GM18861 (cell line): ENCODE measurements around the gene MAPK12.
"Not testable (repeated sequence)": the region's sequence is repeated elsewhere in the genome, so short reads cannot be mapped to it uniquely, and the experiment has no call there.

Experiments
- ATAC-seq: cut with Tn5 transposase; IDR thresholded peaks from one replicate; pipeline ENCODE4 v1.9.1; 2021; ENCODE audit not compliant: unreplicated experiment

Gene MAPK12

DNA sequence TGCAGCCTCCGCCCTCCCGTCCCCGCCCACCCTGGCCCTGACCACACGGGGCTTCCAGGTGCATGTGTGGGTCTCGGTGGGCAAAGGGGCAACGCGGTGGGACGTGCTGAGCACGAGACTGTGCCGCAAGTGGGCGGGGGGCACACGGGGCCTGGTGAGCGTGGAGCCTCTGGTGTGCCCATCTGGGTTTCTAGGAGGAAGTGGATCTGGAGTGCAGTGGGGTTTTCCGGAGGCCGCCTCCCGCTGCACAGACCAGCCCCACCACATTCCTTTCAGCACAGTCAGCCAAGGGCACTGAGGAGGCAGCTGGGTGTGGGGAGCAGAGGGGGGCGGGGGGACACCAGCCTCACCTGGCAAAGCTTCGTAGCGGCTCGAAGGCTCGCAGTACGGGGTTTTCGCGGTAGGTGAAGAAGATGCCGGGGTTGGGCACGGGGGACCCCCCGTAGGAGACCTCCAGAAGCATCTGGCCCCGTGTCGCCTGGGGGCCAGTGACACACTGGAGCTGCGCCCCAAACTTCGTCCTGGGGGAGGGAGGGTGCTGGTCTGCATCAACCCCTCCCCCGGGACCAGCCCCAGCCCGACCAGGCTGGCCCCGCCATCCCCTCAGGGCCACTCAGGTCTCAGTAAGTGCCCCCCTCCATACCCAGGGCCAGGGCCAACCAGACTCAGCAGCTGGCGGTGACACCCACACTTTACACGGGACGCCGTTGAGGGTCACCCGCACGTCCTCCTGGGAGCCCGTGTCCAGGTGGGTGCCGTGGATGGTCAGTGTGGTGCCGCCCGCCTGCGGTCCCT is 21.1 kb upstream of the MAPK12 start:
- no peak for ATAC-seq

DNA sequence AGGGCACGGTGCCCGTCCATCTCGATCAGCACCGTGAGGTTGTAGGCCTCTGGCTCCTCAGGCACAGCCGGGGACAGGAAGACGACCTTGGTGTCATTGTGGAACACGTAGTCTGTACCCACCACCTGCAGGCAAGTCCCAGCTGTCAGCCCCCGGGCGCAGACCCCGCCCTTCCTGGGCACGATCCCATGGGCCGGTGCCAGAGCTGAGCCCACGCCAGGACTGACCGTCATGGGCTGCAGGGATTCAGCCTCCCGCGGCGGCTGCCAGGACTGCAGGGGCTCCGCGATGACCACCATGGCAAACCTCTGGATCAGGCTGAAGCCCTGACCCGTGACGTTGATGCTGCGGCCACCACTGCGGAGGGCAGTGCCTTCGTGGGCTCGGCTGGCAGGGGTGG is 20.5 kb upstream of the MAPK12 start:
- ATAC-seq = no peak

DNA sequence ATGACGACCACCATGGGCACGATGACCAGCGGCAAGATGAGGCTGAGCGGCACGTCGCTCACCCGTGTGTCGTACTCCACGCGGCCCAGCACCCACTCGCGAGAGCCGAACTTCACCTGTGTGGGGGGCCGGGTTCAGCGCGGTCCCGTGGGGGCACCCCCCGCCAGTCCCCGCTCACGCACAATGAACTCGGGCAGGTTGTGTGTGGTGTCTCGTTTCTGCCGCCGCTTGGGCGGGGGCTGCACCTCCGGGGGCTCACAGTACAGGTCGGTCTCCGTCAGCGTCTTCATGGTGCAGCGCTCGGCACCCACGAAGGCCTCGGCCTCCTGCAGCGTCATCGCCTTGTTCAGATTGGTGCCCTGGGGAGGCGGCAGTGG is 19.9 kb upstream of the MAPK12 start:
- no peak for ATAC-seq

DNA sequence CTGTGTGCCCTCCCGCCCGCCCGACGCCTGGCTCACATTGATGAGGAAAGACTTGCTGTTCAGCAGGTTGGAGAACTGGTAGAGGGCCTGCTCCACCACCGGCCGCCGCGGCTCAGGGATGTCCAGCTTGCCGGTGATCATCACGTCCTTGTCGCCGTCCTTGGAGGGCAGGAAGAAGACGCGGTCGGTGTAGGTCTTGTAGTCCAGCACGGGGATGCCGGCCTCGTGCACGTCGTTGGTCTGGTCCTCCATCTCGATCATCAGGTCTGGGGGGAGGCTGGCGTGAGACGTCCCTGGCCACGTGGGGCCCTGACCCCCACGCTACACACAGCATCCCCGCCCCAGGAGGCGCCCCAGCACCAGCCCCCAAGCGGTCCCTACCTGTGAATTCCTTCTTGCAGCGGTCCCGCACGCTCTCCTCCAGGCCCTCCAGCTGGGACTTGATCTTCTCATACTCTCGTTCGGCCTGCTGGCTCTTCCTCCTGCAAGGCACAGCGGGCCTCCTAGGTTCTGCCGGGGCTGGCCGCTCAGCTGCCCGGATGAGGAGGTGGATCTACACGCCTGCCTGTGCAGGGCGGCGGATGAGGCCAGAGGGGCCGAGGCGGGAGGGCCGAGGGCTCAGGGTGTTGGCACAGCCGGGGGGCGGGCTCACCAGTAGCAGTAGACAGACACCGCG is 19.4 kb upstream of the MAPK12 start:
- no peak for ATAC-seq

DNA sequence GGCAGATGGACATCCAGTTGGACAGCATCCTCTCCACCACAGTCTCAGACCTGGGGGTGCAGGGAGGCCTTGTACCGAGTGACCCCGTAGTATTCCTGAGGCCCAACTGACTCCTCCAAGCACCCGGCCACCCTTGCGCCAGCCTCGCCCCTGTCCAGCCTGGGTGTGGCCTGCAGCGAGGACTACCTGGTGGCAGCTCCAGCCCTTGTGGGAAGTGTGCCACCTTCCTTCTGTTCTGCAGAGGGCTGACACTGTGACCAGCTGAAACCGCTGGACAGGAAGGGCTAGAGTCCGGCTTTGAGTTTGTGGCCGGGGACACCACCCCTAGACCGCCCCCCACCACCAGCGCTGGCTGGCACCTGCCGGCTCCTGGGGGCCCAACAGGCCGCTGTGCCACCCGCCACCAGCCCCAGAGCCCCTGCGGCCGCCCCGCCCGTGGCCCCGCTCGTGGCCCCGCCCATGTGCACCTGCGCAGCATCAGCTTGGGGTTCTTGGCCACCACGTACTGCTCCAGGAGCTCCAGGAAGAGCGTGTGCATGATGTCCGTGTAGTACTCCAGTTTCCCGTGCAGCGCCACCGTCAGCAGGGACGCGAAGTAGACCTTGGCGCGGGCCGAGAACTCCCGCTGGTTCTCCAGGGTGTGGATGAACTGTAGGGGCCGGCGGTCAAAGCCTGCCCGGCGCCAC is 18.7 kb upstream of the MAPK12 start:
- ATAC-seq = no peak

DNA sequence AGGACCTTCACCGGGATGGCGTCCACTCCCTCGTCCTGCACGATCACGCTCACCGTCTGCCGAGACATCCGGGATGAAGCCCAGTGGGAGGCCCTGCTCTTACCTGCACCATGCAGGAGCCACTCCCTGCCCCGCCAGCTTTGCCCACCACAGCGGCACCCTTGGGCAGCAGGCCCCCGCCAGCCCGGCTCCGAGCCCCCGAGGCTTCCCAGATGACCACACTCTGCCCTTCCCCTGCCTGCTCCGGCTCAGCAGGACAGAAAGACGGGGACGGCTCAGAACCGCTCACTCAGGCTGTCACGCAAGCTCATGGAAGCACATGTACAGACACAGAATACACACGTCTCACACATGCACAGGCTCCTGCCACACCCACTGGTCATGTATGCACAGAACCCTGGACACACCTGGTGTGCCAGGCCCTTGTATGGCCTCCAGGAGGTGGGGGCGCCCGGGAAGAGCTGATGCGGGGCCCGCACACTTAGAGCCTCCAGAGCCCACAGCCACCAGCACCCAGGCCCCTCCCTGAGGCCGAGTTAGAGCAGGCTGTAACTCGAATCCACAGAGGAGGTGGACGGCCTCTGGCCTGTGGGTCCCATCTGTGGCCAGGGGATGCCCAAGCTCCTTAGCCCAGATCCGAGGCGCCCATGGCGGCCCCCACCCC is 17.6 kb upstream of the MAPK12 start:
- no peak for ATAC-seq

DNA sequence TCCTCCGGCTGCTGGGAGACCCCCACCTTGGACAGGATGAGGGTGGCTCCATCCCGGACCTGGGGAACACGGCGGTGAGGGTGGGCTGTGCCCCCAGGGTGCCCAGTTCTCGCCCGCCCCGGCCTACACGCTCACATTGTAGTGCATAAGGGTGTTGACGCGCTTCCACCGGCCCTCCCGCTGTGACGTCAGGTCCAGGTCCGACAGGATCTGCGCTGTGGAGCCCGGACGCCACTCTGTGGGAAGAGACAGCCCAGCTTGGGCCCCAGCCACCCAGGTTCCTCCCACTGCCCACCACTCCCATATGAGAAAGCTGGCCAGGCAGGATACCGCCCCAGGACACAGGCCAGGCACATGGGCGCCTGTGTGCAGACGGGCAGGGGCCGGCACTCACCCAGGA is 17.0 kb upstream of the MAPK12 start:
- no peak for ATAC-seq

DNA sequence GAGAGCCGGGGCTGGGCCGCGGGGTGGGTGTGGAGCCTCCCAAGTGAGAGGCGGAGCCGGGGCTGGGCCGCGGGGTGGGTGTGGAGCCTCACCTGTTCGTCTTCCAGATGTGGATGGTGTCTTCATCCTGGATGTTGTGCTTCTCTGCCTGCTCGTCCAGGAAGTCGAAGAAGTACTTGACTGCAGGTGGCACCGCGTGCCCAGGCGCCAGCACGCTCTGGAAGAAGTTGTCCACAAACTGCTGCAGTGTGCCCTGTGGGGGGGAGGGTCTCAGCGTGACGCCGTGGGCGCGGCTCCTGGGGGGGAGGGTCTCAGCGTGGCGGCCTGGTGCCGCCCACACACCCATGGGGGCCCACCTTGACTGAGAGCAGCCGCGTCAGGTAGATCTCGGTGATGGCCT is 16.3 kb upstream of the MAPK12 start:
- no peak for ATAC-seq

DNA sequence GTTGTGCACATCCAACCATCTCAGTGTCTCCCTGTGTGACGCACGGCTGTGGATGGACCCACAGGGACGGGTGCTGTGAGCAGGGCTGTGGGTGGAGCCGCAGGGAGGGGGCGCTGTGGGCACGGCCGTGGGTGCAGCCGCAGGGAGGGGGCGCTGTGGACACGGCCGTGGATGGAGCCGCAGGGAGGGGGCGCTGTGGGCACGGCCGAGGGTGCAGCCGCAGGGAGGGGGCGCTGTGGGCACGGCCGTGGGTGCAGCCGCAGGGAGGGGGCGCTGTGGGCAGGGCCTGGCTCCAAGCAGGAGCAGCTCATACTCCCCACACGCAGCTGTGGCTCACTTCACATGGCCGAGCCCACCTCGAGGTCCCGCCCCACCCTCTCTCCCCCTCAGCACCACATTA is 14.7 kb upstream of the MAPK12 start:
- peak; percentile 38 for ATAC-seq

DNA sequence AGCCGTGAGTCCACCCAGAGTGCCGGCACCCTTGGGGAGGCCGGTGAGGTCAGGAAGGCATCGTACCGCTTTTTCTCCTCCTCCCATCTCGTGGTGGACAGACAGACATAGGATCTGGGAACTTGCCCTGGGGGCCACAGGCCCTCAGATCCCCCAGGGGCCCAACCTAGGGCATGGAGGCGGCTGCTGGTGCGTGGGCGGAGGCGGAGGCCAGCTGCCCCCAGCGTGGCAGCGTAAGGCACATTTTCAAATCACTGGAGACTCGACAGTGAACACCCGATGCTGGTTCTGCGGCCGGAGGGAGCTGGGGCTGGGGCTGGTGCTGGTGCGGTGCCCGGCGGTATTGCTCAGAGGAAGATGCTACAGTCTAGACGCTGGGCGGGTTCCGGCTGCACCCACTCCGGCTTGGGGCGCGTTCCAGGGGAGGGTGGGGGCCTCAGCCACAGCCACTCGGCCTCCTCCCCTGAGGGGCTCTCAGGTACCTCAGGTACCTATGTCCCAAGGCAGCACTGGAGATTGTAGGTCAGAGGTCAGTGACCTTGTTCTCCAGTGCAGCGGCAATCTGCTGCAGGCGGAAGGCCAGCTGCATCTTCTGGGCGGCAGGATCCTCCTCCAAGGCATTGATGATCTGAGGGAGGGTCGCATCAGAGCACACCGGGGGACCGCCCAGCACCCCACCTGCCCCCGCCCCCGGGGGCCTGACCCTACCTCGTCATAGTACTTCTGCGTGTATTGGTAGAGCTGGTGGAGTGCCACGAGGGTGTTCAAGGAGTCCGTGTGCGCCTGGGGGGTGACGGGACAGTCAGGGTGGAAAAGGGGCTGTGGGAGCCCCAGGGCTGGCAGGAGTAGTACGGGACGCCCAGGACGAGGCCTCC is 13.9 kb upstream of the MAPK12 start:
- no peak for ATAC-seq

DNA sequence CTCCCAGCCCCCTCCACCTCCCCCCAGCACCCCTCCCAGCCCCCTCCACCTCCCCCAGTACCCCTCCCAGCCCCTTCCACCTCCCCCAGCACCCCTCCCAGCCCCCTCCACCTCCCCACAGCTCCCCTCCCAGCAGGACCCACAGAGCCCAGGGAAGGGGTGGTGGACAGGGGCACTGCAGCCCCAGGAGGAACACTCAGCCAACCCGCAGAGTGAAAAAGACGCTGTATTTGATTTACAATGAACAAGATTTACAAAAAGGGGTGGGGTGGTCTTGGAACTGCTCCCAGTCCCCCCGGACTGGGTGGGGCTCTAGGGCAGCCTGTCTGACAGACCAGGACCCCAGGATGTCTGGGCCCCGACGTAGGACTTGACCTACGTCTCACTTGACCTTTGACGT is 13.3 kb upstream of the MAPK12 start:
- ATAC-seq = no peak

DNA sequence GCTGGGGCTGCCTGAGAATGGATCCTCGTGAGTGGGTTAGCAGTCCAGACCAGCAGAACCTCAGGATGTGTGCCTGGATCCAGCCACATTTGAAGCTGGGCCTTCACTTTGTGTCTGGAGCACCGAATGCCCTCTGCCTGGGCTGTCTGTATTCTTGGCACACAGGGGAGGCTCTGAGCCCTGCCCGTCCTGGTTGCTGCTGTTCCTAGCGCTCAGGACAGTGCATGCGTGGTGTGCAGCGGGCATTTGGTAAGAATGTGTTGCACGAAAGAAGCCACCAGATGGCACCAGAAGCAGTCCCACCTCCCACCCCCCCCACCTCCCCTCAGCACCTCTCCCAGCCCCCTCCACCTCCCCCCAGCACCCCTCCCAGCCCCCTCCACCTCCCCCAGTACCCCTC is 12.8 kb upstream of the MAPK12 start:
- no peak for ATAC-seq

DNA sequence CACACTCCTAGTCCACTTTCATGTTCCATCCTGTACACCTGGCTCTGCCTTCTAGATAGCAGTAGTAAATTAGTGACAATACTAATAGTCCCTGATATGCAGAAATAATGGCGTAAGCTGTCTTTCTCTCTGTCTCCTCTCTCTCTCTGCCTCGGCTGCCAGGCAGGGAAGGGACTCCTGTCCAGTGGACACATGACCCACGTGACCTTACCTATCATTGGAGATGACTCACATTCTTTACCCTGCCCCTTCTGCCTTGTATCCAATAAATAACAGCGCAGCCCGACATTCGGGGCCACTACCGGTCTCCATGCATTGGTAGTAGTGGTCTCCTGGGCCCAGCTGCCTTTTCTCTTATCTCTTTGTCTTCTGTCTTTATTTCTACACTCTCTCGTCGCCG is 12.3 kb upstream of the MAPK12 start:
- ATAC-seq = not testable (repeated sequence)

DNA sequence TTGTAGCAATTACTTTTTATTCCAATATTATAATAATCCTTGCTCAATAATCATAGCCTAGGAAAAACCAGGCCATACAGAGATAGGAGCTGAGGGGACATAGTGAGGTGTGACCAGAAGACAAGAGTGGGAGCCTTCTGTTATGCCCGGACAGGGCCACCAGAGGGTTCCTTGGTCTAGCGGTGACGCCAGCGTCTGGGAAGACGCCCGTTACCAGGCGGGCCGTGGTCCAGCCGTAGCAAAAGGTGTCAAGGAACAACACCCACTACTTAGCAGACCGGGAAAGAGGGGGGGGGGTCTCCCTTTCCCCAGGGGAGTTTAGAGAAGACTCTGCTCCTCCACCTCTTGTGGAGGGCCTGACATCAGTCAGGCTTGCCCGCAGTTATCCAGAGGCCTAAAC is 11.9 kb upstream of the MAPK12 start:
- ATAC-seq = not testable (repeated sequence)

DNA sequence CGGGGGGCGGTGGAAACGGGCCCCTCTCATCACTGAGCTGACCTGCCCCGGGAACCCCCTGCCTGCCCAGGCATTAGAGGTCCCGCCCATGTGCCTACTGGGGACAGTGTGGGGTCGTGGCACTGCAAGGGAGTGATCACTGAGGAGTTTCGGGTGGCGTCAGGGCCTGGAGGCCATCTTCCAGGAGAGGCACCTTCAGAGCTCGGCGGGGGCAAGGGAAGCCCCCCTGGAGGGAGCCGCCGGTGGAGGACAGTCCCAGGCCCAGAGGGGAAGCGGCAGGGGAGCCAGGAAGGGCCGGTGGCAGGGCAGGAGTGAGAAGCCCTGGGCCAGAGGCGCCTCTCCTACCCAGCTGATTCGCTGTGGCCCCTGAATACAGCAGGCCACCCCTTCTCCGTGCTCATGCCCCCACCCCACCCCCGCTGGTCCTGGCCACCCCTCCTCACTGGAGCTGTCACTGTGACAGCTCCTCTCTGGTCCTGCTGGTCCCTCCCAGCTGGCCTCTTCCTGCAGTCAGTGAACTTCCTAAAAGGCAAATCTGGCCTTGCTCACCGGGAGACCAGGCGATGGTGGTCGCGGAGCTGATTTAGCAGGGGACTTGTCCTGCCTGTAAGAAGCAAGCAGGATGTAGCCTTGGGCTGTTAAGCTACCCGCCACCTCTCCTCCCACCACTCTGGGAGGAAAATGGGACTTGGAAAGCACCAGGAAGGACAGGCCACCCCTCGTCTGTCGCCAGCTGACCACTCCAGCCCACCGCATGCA is 10.7 kb upstream of the MAPK12 start:
- no peak for ATAC-seq

DNA sequence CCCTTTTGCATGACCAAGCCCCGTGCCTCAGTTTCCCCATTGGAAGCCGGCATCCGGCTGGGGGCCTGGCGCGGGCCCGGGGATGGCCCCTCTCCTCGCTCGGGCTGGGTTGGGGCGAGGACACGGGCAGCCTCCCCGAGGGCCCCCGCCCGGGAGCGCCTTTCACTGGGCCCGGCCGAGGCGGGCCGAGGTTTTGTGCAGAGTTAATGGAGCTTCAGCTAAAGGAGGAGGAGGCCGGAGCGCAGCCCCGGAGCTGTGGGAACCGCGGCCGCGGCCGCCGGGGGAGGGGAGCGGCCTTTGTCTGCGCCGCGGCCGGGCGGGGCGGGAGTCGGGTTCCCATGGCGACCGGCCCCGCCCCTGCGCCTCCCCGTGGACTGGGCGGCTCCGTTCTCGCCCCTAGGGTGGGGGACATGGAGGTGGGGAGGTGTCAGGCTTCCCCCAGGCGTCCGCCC is 10.1 kb upstream of the MAPK12 start:
- no peak for ATAC-seq

DNA sequence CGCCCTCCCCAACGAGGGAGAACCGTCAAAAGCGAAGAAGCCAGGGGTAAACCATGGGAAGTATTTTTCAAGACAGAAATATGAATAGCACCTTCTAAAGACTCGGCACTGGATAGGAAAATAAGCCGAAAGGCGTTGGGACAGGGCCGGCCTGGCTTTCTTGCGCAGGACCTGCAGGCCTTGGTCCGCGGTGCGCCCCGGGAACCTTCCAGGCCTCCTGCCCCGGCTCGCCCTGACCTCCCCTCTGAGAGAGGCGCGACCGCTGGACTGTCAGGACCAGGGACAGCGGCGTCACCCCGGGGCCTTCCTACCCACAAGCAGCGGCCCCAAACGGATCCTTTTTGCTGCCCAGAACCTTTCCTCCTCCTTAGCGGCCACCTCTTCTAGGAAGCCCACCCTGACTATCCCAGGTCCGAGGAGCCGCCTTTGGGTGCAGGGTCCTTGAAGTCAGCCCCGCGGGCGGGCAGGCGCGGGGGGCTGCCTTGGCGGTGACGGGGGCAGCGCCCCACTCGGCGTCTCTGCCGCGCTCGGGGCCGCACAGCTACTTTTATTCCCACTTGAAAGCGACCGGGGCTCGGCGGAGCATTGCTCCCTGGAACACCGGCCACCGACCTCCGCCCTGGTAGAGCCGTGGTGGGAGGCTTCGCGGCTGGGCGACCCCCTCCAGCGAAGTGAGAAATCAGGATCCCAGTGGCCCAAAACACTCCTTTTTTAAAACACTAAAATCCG is 9.3 kb upstream of the MAPK12 start:
- ATAC-seq = no peak

DNA sequence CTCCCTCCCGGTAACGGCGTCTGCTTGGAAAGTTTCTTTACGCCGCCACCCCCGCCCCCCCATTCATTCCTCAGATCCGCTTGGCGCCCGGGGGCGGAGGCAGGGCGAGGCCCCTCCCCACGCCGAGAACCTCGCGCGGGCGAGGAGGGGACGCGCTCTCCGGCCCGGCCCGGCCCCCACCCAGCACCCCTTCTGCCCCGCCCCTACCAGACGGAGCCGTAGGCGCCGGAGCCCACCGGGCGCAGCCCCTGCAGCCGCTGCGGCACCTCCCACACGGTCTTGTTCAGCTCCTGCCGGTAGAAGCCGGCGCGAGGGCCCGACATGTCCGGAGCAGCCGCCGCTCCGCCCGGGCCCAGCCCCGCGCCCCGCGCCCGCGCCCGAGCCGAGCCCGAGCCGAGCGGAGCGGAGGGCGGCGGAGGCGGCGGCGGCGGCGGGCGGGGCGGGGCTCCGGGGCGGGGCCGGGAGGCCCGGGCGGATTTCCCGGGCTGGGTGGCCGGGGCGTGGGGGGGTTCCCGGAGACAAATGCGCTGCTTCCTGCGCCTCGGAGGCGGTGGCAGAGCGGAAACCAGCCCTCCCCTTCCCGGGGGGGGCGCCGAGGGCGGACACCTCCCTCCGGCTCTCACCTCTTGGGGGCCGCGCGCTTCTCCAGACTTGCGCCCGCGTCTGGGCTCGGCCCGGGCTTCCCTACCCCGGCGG is 8.6 kb upstream of the MAPK12 start, which contains the start of gene MAPK11:
Gene MAPK11, minus strand, starts transcription at position 411 of the 696 bp plus-strand sequence. Its CDS starts 88 bp downstream, at position 323.
- no peak for ATAC-seq
